ENCODE data around the gene MEIS2.

MEIS2 gene

GRCh38 chr15:36856339-36856973 lies 243.9 kb downstream of the MEIS2 start (continued):
- TF ChIP-seq ZNF561 (tag by site-specific recombination; IDR thresholded peaks at IDR 0.05; ENCODE audit: borderline replicate concordance), result no peak
- TF ChIP-seq ZNF184 (tag by site-specific recombination; IDR thresholded peaks at IDR 0.05), result no peak

- H3K4me3 ChIP-seq (ENCODE audit: low read depth, low read length), result no peak overlapping the region
- H3K4me1 ChIP-seq (ENCODE audit: control insufficient read depth, insufficient read depth, low read length), result no peaks in the 10 kb centered on the region
- CTCF ChIA-PET, result no interaction called here
- H3K27ac ChIP-seq (ENCODE audit: extremely low read depth, low read depth, low read length), result no peak overlapping the region
- no peaks in the 10 kb centered on the region for H3K9me3 ChIP-seq (ENCODE audit: control insufficient read depth, insufficient read depth, low read depth, low read length)
- TF ChIP-seq ZNF211 (tag by site-specific recombination; IDR thresholded peaks at IDR 0.05; ENCODE audit: low read depth), result no peak
- no peaks in the 10 kb centered on the region for H3K36me3 ChIP-seq (ENCODE audit: control insufficient read depth in 2 of 2, insufficient read depth in 1 of 2, low read length in 2 of 2)
- POLR2A ChIA-PET, result no interaction called here
Observed at GRCh38 chr15:36850864-36851263, 249.5 kb downstream of the MEIS2 start.

GRCh38 chr15:36845270-36845669 lies 255.1 kb downstream of the MEIS2 start:
- TF ChIP-seq ZNF704 (tag by site-specific recombination; IDR thresholded peaks at IDR 0.05) (no peak), ZNF837 (tag by site-specific recombination; IDR thresholded peaks at IDR 0.05) (no peak), BCL11B (tag by site-specific recombination; IDR thresholded peaks at IDR 0.05; ENCODE audit: low read depth) (no peak), GLIS1 (tag by site-specific recombination; IDR thresholded peaks at IDR 0.05) (no peak), MYNN (tag by site-specific recombination; IDR thresholded peaks at IDR 0.05; ENCODE audit: borderline replicate concordance) (no peak), ZNF169 (tag by site-specific recombination; IDR thresholded peaks at IDR 0.05) (no peak), ZNF677 (tag by site-specific recombination; IDR thresholded peaks at IDR 0.05) (no peak), FEZF1 (tag by site-specific recombination; IDR thresholded peaks at IDR 0.05) (no peak), ZNF629 (tag by site-specific recombination; IDR thresholded peaks at IDR 0.05) (no peak), YY2 (tag by site-specific recombination; IDR thresholded peaks at IDR 0.05) (no peak), ZNF404 (tag by site-specific recombination; IDR thresholded peaks at IDR 0.05) (no peak), ZNF280D (tag by site-specific recombination; IDR thresholded peaks at IDR 0.05) (no peak), ZNF157 (tag by site-specific recombination; IDR thresholded peaks at IDR 0.05) (no peak), ZNF521 (tag by site-specific recombination; IDR thresholded peaks at IDR 0.05) (no peak), SP7 (tag by site-specific recombination; IDR thresholded peaks at IDR 0.05) (no peak), ZNF623 (tag by site-specific recombination; IDR thresholded peaks at IDR 0.05) (no peak), SCRT2 (tag by site-specific recombination; IDR thresholded peaks at IDR 0.05) (no peak), ZNF561 (tag by site-specific recombination; IDR thresholded peaks at IDR 0.05; ENCODE audit: borderline replicate concordance) (no peak), ZNF529 (tag by site-specific recombination; IDR thresholded peaks at IDR 0.05; ENCODE audit: insufficient replicate concordance) (no peak)
- TF ChIP-seq, protein P1, sequence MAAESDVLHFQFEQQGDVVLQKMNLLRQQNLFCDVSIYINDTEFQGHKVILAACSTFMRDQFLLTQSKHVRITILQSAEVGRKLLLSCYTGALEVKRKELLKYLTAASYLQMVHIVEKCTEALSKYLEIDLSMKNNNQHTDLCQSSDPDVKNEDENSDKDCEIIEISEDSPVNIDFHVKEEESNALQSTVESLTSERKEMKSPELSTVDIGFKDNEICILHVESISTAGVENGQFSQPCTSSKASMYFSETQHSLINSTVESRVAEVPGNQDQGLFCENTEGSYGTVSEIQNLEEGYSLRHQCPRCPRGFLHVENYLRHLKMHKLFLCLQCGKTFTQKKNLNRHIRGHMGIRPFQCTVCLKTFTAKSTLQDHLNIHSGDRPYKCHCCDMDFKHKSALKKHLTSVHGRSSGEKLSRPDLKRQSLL (tag by site-specific recombination; IDR thresholded peaks at IDR 0.05), result no peak
- POLR2A ChIA-PET, result no interaction called here
- Histone ChIP-seq H3K36me3 (ENCODE audit: control insufficient read depth in 2 of 2, insufficient read depth in 1 of 2, low read length in 2 of 2) (no peaks in the 10 kb centered on the region), H3K4me3 (ENCODE audit: low read depth, low read length) (no peak overlapping the region), H3K27ac (ENCODE audit: extremely low read depth, low read depth, low read length) (no peak overlapping the region), H3K9me3 (ENCODE audit: control insufficient read depth, insufficient read depth, low read depth, low read length) (no peaks in the 10 kb centered on the region), H3K4me1 (ENCODE audit: control insufficient read depth, insufficient read depth, low read length) (peaks cover 7% of the 10 kb centered on the region)
- CTCF ChIA-PET, result no interaction called here

Measured in HEK293 (cell line).